ENCODE results near the gene PRPF6. TPM values are rescaled to one million over a fixed set of nuclear protein-coding genes. Genes with fewer than 3 reads are reported as not detected.
A peak's percentile ranks its signal among the peaks of the same experiment; 100 is the strongest.

The PRPF6 gene
- polyA plus RNA-seq, 4 donors = 35.3 to 61.2 (median 48.1) TPM

- Histone ChIP-seq H3K27ac (ENCODE audit: low read depth in 1 of 3, low read length in 2 of 3) (peak overlapping the region in 1 of 3 donors; percentile 8), H3K4me1 (ENCODE audit: control insufficient read depth in 3 of 3, insufficient read depth in 2 of 3, low read depth in 1 of 3, low read length in 2 of 3) (peaks cover 0 to 17% (median 3%) of the 10 kb centered on the region in 3 donors), H3K9me3 (ENCODE audit: control insufficient read depth in 2 of 2, insufficient read depth in 1 of 2, low read depth in 1 of 2, low read length in 1 of 2) (no peaks in the 10 kb centered on the region), H3K27me3 (ENCODE audit: control insufficient read depth in 3 of 3, insufficient read depth in 3 of 3, low read length in 3 of 3) (peaks cover 2 to 86% (median 26%) of the 10 kb centered on the region in 3 donors), H3K4me3 (ENCODE audit: low read depth in 1 of 3, low read length in 3 of 3) (no peak overlapping the region), H3K36me3 (ENCODE audit: control insufficient read depth in 3 of 3, insufficient read depth in 2 of 3, low read depth in 1 of 3, low read length in 3 of 3) (peaks cover 0 to 2% (median 0%) of the 10 kb centered on the region in 3 donors)
- FAIRE-seq = no peak
- no peak for DNase-seq
- WGBS, 3 donors = 38 to 48% (median 38%) methylated on average over 14 to 15 of the region's 15 CpGs
Measured at GRCh38 chr20:64041040-64041780, 60.3 kb downstream of the PRPF6 start.

GRCh38 chr20:64041781-64042053 lies 60.8 kb downstream of the PRPF6 start:
- H3K27ac ChIP-seq (ENCODE audit: low read depth in 1 of 3, low read length in 2 of 3) = peak overlapping the region in 1 of 3 donors; percentile 62
- H3K4me3 ChIP-seq (ENCODE audit: low read depth in 1 of 3, low read length in 3 of 3) = no peak overlapping the region
- peaks cover under 1 to 86% (median 24%) of the 10 kb centered on the region in 3 donors for H3K27me3 ChIP-seq (ENCODE audit: control insufficient read depth in 3 of 3, insufficient read depth in 3 of 3, low read length in 3 of 3)

DNA sequence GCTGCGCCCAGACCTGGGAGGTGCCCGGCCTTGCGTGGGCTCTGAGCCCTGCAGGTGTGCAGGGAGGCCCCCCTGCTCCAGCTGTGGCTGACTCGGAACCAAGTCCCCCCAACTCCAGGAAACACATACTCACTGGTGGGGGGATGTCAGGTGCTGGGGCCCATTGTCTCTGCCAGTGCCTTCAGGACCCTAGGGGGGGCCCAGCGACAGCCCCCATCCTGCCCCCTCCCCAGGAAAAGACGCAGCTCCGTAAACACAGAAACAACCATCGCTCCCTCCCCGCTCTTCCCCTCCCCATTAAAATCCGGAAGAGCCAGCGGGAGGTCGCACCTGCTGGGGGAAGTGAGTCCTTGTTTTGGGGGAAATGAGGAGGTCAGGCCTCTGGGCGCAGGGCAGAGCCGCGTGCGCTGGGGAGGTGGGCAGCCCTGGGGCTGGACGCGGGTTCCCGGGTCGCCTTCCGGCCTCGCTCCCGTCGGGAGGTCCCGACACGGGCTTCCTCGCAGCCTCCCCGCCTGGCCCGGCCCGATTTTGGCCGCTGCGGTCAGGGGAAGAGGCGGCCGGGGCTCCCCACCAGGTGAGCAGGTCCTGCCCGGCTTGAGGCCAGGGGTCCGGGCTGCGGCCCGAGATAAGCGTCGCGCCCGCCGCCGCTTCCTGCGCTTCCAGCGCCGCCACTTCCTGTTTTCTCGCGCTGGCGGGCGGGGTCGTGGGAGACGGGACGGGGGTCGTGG lies 61.3 kb downstream of the PRPF6 start:
- FAIRE-seq (no peak), DNase-seq (no peak)

More at GRCh38 chr20:64041781-64042053, 60.8 kb downstream of the PRPF6 start:
- Histone ChIP-seq H3K9me3 (ENCODE audit: control insufficient read depth in 2 of 2, insufficient read depth in 1 of 2, low read depth in 1 of 2, low read length in 1 of 2) (no peaks in the 10 kb centered on the region), H3K4me1 (ENCODE audit: control insufficient read depth in 3 of 3, insufficient read depth in 2 of 3, low read depth in 1 of 3, low read length in 2 of 3) (peaks cover 0 to 12% (median 3%) of the 10 kb centered on the region in 3 donors), H3K36me3 (ENCODE audit: control insufficient read depth in 3 of 3, insufficient read depth in 2 of 3, low read depth in 1 of 3, low read length in 3 of 3) (no peaks in the 10 kb centered on the region)
- DNase-seq (no peak), FAIRE-seq (no peak)
- 16 to 27% (median 25%) methylated on average over 11 of the region's 11 CpGs for WGBS, 3 donors

GRCh38 chr20:64043768-64044167 lies 62.8 kb downstream of the PRPF6 start:
- H3K27me3 ChIP-seq (ENCODE audit: control insufficient read depth in 3 of 3, insufficient read depth in 3 of 3, low read length in 3 of 3) = peaks cover 18 to 86% (median 34%) of the 10 kb centered on the region in 3 donors
- H3K4me1 ChIP-seq (ENCODE audit: control insufficient read depth in 3 of 3, insufficient read depth in 2 of 3, low read depth in 1 of 3, low read length in 2 of 3) = peaks cover 0 to 9% (median 3%) of the 10 kb centered on the region in 3 donors
- H3K27ac ChIP-seq (ENCODE audit: low read depth in 1 of 3, low read length in 2 of 3) = no peak overlapping the region
- 75 to 85% (median 77%) methylated on average over 9 of the region's 9 CpGs for WGBS, 3 donors
- FAIRE-seq (no peak), DNase-seq (no peak)
- H3K9me3 ChIP-seq (ENCODE audit: control insufficient read depth in 2 of 2, insufficient read depth in 1 of 2, low read depth in 1 of 2, low read length in 1 of 2) = no peaks in the 10 kb centered on the region
- no peak overlapping the region for H3K4me3 ChIP-seq (ENCODE audit: low read depth in 1 of 3, low read length in 3 of 3)
- H3K36me3 ChIP-seq (ENCODE audit: control insufficient read depth in 3 of 3, insufficient read depth in 2 of 3, low read depth in 1 of 3, low read length in 3 of 3) = peaks cover 0 to 2% (median 0%) of the 10 kb centered on the region in 3 donors

More for the DNA sequence above, 61.3 kb downstream of the PRPF6 start:
- H3K27me3 ChIP-seq (ENCODE audit: control insufficient read depth in 3 of 3, insufficient read depth in 3 of 3, low read length in 3 of 3) = peaks cover 6 to 86% (median 26%) of the 10 kb centered on the region in 3 donors
- no peaks in the 10 kb centered on the region for H3K36me3 ChIP-seq (ENCODE audit: control insufficient read depth in 3 of 3, insufficient read depth in 2 of 3, low read depth in 1 of 3, low read length in 3 of 3)
- WGBS, 3 donors = 2 to 3% (median 3%) methylated on average over 40 to 55 of the region's 55 CpGs
- no peaks in the 10 kb centered on the region for H3K9me3 ChIP-seq (ENCODE audit: control insufficient read depth in 2 of 2, insufficient read depth in 1 of 2, low read depth in 1 of 2, low read length in 1 of 2)
- peak overlapping the region in 1 of 3 donors; percentile 62 for H3K27ac ChIP-seq (ENCODE audit: low read depth in 1 of 3, low read length in 2 of 3)
- peak overlapping the region; percentile 3 to 24 (median 17) for H3K4me3 ChIP-seq (ENCODE audit: low read depth in 1 of 3, low read length in 3 of 3)
- peaks cover 0 to 9% (median 3%) of the 10 kb centered on the region in 3 donors for H3K4me1 ChIP-seq (ENCODE audit: control insufficient read depth in 3 of 3, insufficient read depth in 2 of 3, low read depth in 1 of 3, low read length in 2 of 3)

DNA sequence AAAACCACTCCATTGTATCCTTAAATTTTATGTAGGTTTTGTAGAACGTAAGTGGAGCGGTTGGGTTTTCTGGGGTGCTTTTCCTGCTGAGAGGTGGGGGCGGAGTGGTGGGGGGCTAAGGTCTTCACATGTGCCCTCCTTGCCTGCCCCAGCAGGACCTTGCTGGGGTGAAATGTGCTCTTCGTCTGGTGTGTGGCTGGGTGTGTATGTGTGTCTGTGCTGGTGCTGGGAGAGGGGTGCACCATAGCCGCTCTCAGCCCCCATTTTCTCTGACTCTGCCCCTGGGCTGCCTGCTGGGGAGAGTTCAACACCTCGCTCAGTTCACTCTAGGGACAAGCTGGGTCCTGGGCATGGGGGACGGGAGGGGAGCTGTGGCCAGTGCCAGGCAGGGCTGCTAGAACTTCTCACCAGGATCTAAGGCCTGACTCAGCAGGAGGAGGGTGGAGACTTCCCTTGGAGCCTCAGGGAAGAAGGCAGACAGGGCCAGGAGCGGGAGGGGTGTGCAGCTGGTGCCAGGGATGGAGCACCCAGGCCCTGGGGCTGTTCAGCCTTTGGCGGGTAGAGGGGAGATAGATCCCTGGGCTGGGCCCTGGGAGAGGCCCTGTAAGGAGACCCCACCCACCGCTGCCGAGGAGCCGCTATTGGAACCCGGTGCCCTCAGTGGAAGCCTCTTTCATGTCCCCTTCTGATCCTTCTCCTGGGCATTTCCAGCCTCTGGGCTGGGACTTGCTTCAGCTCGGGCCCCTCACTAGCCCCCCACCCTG lies 63.7 kb downstream of the PRPF6 start:
- DNase-seq (no peak), FAIRE-seq (no peak)
- H3K4me1 ChIP-seq (ENCODE audit: control insufficient read depth in 3 of 3, insufficient read depth in 2 of 3, low read depth in 1 of 3, low read length in 2 of 3) = peaks cover 0 to 5% (median 3%) of the 10 kb centered on the region in 3 donors
- H3K36me3 ChIP-seq (ENCODE audit: control insufficient read depth in 3 of 3, insufficient read depth in 2 of 3, low read depth in 1 of 3, low read length in 3 of 3) = peaks cover 0 to 2% (median 0%) of the 10 kb centered on the region in 3 donors
- peaks cover 24 to 81% (median 34%) of the 10 kb centered on the region in 3 donors for H3K27me3 ChIP-seq (ENCODE audit: control insufficient read depth in 3 of 3, insufficient read depth in 3 of 3, low read length in 3 of 3)
- H3K27ac ChIP-seq (ENCODE audit: low read depth in 1 of 3, low read length in 2 of 3) = peak overlapping the region in 1 of 3 donors; percentile 32
- WGBS, 3 donors = 55 to 64% (median 61%) methylated on average over 14 of the region's 14 CpGs
- H3K9me3 ChIP-seq (ENCODE audit: control insufficient read depth in 2 of 2, insufficient read depth in 1 of 2, low read depth in 1 of 2, low read length in 1 of 2) = no peaks in the 10 kb centered on the region
- no peak overlapping the region for H3K4me3 ChIP-seq (ENCODE audit: low read depth in 1 of 3, low read length in 3 of 3)

DNA sequence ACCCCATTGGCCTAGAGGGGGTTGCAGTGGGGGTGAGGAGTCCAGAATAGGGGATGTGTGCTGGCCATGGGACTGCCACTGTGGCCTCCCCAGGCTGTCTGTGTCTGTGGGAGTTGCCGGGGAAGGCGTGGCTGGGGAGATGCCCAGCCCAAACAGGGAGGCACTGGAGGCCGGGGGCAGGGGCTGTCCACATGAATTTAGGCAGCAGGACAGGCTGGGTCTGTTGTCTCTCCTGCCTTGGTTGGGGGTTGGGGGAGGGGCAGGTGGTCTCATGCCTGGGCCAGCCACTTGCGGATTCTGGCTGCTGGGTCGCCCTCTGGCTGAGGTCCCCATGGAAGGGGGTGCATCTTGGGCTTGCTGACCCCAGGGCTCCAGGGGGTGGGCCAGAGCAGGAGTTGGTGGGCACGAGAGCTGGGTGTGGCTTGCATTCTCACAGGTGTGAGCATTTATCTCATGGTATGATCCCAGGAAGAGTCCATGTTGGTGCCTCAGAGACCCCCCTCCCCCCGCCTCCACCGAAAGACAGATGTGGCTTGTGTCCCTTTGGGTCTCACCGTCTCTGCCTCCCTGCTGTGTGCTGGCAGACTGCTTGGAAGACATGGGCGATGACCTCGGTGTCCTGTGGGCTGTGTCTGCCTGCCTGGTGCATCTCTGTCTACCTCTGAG lies 64.5 kb downstream of the PRPF6 start:
- H3K27me3 ChIP-seq (ENCODE audit: control insufficient read depth in 3 of 3, insufficient read depth in 3 of 3, low read length in 3 of 3) = peaks cover 25 to 81% (median 38%) of the 10 kb centered on the region in 3 donors
- no peak for DNase-seq
- H3K27ac ChIP-seq (ENCODE audit: low read depth in 1 of 3, low read length in 2 of 3) = peak overlapping the region in 1 of 3 donors; percentile 32
- WGBS, 3 donors = 35 to 62% (median 43%) methylated on average over 11 of the region's 11 CpGs
- no peak for FAIRE-seq
- peaks cover 0 to 2% (median 0%) of the 10 kb centered on the region in 3 donors for H3K36me3 ChIP-seq (ENCODE audit: control insufficient read depth in 3 of 3, insufficient read depth in 2 of 3, low read depth in 1 of 3, low read length in 3 of 3)
- H3K4me1 ChIP-seq (ENCODE audit: control insufficient read depth in 3 of 3, insufficient read depth in 2 of 3, low read depth in 1 of 3, low read length in 2 of 3) = peaks cover 0 to 7% (median 3%) of the 10 kb centered on the region in 3 donors
- no peak overlapping the region for H3K4me3 ChIP-seq (ENCODE audit: low read depth in 1 of 3, low read length in 3 of 3)
- no peaks in the 10 kb centered on the region for H3K9me3 ChIP-seq (ENCODE audit: control insufficient read depth in 2 of 2, insufficient read depth in 1 of 2, low read depth in 1 of 2, low read length in 1 of 2)

GRCh38 chr20:64047046-64047389 lies 66.1 kb downstream of the PRPF6 start:
- Histone ChIP-seq H3K4me3 (ENCODE audit: low read depth in 1 of 3, low read length in 3 of 3) (peak overlapping the region in 2 of 3 donors; percentile 13 to 17), H3K27ac (ENCODE audit: low read depth in 1 of 3, low read length in 2 of 3) (peak overlapping the region in 1 of 3 donors; percentile 61), H3K4me1 (ENCODE audit: control insufficient read depth in 3 of 3, insufficient read depth in 2 of 3, low read depth in 1 of 3, low read length in 2 of 3) (peaks cover 0 to 7% (median 3%) of the 10 kb centered on the region in 3 donors), H3K36me3 (ENCODE audit: control insufficient read depth in 3 of 3, insufficient read depth in 2 of 3, low read depth in 1 of 3, low read length in 3 of 3) (peaks cover 0 to 2% (median 0%) of the 10 kb centered on the region in 3 donors), H3K9me3 (ENCODE audit: control insufficient read depth in 2 of 2, insufficient read depth in 1 of 2, low read depth in 1 of 2, low read length in 1 of 2) (no peaks in the 10 kb centered on the region), H3K27me3 (ENCODE audit: control insufficient read depth in 3 of 3, insufficient read depth in 3 of 3, low read length in 3 of 3) (peaks cover 25 to 81% (median 38%) of the 10 kb centered on the region in 3 donors)
- WGBS, 3 donors = 78 to 90% (median 82%) methylated on average over 8 of the region's 8 CpGs
- FAIRE-seq = no peak
- no peak for DNase-seq
